Stimulated activated CD4-positive, alpha-beta T cell treated with anti-CD3 and anti-CD28 coated beads, TNF-alpha, amount 100 ng/mL, for 48 hours (primary cell): ENCODE data around the gene COL3A1.

Experiments used
- DNase-seq, 3 donors: peaks; one replicate each; pipeline ENCODE4 v3.0.0-alpha.2; 2020; ENCODE audit warnings: low read depth in 3 of 3

COL3A1 gene

DNA sequence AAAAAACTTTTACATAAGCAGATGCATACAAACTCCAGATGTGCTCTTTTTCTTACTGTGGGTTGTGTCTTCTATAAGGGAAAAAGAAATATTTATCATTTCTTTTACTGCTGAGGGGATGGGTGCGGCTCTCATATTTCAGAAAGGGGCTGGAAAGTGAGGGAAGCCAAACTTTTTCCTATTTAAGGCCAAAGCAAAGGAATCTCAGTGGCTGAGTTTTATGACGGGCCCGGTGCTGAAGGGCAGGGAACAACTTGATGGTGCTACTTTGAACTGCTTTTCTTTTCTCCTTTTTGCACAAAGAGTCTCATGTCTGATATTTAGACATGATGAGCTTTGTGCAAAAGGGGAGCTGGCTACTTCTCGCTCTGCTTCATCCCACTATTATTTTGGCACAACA lies at the start of gene COL3A1:
Gene COL3A1, plus strand, starts transcription at position 210 of the 400 bp plus-strand sequence. Its CDS starts 117 bp downstream, at position 327.
- no peak for DNase-seq

DNA sequence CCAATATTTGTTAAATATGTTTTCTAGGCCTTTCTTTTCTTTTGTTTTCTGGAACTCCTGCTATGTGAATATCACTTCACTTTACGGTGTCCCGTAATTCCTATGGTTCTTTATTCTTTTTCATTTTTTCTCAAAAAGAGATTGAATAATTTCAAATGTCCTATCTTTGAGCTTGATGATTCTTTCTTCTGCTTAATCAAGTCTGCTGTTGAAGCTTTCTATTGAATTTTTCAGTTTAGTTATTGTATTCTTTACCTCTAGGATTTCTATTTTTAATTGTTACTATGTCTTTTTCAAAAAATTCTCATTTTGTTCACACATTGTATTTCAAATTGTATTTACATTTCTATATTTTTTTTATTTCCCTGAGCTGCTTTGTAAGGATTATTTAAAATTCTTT lies 45.5 kb upstream of the COL3A1 start:
- DNase-seq: no peak

DNA sequence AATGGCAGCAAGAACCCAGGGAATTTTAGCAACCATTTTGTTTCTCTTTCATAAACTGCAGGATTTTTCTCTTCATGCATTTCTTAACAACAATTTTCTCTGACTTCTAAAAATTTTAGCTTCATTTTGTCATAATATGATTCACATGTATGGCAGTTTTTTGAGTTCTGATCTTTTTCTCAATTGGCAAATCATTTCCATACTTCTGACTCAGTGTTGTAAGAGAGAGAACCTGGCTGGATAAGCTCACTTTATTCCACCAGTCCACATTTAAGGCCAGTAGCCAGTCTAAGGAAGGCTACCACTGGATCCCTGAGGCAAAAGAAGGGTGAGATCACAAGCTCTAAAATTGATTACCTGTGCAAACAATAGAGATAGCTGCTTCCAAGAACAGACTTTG lies 42.8 kb upstream of the COL3A1 start:
- no peak for DNase-seq

DNA sequence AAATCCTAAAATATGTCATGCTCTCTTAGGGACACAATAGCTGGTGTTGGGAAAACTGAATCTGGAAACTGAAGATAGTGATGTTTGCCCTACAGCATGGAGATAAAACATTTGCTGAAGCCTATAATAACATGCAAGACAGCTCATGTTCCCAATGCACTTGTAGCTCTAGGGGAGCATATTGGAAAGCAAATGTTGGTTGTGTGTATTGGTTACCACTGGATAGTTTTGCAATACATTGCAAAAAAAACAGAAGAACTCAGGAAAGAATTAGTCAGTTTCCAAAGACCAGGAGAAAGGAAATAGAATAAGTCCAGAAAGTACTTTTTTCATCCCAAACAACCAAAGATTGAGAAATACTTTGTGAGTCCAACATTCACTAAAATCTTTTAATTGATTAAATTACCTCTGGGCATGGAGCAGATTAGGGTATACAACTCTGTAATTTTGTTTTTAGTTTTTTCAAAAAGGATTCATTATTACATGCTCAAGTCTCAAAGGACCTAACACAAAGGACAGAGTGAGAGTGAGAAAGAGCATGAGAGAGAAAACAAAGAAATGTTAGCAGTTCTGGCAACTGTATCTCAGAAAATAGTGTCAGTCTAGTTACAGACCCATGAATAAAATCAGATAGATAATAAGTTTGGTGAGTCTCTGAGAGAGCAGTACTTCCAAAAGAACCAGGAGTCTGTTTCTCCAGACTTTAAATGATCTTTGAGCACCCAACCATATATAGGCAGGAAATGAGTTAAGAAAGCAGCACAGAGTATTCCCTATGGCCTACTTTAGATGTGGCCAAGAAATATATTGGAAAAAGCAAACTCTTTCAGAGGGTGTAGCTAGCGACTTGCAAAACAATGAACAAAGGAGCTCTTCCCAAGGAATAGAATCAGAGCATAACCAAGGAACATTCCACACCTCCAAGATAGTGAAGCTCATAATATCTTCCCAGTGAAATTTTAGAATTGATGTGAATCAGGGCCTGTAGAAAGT lies 36.6 kb upstream of the COL3A1 start:
- DNase-seq: no peak

DNA sequence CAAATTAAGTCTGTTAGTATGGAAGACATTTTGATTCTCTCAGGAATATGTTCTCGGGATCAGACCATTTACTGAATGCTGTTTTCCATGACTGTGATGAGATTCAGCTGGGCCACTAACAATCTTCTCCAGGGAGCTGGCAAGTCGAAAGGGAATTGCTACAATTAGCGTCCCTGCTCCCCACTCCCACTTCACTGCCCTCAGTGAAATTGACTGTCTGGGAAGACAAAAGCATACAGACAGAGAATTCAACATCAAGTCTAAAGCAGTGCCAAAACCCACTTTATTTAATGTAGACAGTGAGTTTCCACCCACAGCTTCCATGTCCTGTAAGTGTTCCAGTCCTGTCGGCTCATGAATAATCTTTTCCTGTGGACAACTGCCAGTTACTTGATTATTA lies 34.0 kb upstream of the COL3A1 start:
- no peak for DNase-seq

GRCh38 chr2:188944442-188944841 lies 29.7 kb upstream of the COL3A1 start:
- DNase-seq: no peak

DNA sequence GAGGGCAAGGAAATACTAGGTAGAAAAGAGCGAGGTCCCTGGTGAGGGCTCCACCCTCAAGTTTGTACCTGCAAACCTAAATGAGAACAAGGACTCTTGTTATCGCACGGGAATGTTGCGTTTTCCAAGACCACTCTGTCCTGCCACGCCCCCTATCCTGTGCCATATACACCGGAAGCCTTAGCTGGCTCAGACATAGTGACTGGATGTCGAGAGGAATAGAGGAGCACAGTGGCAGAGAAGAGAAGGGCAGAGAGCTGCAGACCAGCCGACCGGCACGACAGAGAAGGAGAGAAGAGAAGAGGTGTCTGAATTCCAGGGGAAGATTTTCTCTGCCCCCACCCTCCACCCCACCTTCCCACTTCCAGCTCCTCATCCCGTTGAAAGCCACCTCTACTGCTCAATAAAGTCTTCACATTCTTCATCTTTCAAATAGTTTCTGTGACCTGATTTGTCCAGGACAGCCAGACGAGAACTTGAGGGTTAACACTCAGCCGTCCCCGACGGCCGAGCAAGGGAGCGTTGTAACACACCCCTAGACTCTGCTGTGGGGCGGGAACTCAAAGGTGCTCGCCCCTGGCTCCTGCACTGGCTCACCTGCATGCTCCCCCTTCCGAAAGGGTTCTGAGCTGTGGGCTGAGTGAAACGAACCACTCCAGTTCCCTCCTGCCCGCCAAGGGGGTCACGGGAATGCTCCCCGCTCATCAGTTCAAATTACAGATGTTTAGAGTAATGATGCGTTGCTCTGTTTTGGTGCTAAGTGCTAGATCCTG lies 24.9 kb upstream of the COL3A1 start:
- no peak for DNase-seq

DNA sequence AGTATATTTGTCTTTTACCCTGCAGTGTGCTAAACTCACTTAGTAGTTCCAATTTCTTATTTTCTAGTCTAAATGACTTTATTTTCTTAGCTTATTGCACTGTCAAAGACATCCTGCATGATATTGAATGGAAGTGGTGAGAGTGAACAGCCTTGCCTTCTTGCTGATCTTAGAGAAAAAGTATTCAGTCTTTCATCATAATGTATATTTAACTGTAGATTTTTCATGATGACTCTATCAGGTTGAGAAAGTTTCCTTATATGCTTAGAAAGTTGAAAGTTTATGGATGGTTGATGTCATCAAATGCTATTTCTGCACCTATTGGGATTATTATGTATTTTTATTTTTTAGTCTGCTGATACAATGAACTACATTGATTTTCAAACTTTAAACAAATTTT lies 21.3 kb upstream of the COL3A1 start:
- no peak for DNase-seq

GRCh38 chr2:188956290-188956689 lies 17.9 kb upstream of the COL3A1 start:
- no peak for DNase-seq

- no peak for DNase-seq
These were observed 17.2 kb upstream of the COL3A1 start for GRCh38 chr2:188956961-188957360.

GRCh38 chr2:188957646-188958045 lies 16.5 kb upstream of the COL3A1 start:
- no peak for DNase-seq

GRCh38 chr2:188963741-188964140 lies 10.4 kb upstream of the COL3A1 start:
- no peak for DNase-seq

DNA sequence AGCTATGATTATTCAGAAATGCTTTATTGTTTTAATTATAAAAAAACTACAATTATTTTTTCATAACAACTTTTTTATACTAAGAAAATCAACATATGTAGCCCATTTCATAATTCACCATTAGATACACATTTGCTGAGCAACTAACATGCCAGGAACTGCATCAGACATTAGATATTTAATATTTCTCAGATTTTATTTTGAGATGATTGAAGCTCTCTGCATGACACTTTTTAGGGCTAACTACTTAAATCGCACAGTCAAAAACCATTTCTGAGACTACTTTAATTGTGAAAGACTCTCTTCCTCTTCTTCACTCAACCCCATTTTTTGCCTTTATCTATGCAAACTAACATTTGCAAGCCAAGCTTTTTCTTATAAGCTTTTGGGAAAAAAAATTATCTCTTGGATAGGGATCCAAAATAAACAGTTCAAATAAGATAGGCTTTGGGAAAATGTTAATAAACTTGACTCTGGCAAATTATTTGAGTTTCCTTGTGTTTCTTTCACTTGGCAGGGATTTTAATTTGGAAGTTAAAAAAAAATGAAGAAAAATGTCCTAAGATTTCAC lies 9.1 kb upstream of the COL3A1 start:
- DNase-seq: no peak

- DNase-seq: no peak
These were observed 8.6 kb upstream of the COL3A1 start for GRCh38 chr2:188965563-188965962.

DNA sequence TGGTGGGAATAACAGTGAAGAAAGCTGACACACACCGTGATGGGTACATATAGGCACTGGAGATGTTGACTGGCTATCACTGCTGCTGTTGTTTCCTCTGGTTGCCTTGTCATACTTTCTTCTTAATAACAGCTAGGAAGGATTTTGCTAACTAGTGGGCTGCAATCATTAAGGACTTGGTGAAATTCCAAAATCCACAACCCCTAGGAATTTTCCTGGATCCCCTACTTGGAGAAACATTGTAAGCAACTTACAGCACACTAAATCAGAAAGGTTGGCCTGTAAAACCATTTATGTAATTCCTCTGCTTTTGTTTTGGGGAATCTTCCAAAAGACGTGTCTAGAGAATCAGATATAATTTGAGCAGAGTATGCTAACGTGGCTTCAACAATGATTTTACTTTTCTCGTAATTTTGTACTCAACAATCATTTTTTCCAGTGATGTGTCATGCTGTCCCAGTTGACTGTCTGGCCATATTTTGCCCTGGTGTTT lies 8.0 kb upstream of the COL3A1 start:
- no peak for DNase-seq

GRCh38 chr2:188966728-188967440 lies 7.3 kb upstream of the COL3A1 start:
- DNase-seq: no peak

- no peak for DNase-seq
These were observed 4.9 kb upstream of the COL3A1 start for GRCh38 chr2:188969236-188969635.

GRCh38 chr2:188969651-188970050 lies 4.5 kb upstream of the COL3A1 start:
- no peak for DNase-seq

GRCh38 chr2:188970211-188970610 lies 4.0 kb upstream of the COL3A1 start:
- DNase-seq: no peak

GRCh38 chr2:188971432-188971861 lies 2.7 kb upstream of the COL3A1 start:
- DNase-seq: no peak

- DNase-seq: no peak
These were observed 532 bp upstream of the COL3A1 start for GRCh38 chr2:188973641-188974040.
